KMS-11 (cell line): ENCODE results near the gene MCM3AP.

Experiments
- H2AFZ ChIP-seq: fragments of 200-600 bp; sonication (generic); 2 replicates; pipeline ENCODE4 v1.6.1; 2016; ENCODE audit warnings: antibody characterized with exemption, mixed run types, low read depth
- H3K27ac ChIP-seq: fragments of 200-600 bp; sonication (generic); 2 replicates; pipeline ENCODE4 v1.6.1; 2016; ENCODE audit warnings: mild to moderate bottlenecking, mixed run types
- H3K27me3 ChIP-seq: fragments of 200-600 bp; sonication (generic); 2 replicates; pipeline ENCODE4 v1.6.1; 2017; ENCODE audit warnings: mild to moderate bottlenecking, low read depth, mixed run types, moderate library complexity; ENCODE audit not compliant: insufficient read depth
- H3K36me3 ChIP-seq: fragments of 200-600 bp; sonication (generic); 2 replicates; pipeline ENCODE4 v1.6.1; 2017; ENCODE audit warnings: mild to moderate bottlenecking, mixed run types; ENCODE audit not compliant: insufficient read depth
- H3K4me1 ChIP-seq: fragments of 200-600 bp; sonication (generic); 2 replicates; pipeline ENCODE4 v1.6.1; 2016; ENCODE audit warnings: mild to moderate bottlenecking, low read depth, mixed run types; ENCODE audit not compliant: poor library complexity, severe bottlenecking
- H3K4me2 ChIP-seq: fragments of 200-600 bp; sonication (generic); 2 replicates; pipeline ENCODE4 v1.7.0; 2016; ENCODE audit warnings: mild to moderate bottlenecking, mixed run types
- H3K4me3 ChIP-seq: fragments of 200-600 bp; sonication (generic); IDR thresholded peaks from 2 replicates; pipeline ENCODE4 v1.6.1; 2017; ENCODE audit warnings: low read depth, low read length, mixed read lengths; ENCODE audit not compliant: insufficient read depth
- H3K79me2 ChIP-seq: fragments of 200-600 bp; sonication (generic); 2 replicates; pipeline ENCODE4 v1.6.1; 2016; ENCODE audit warnings: low read depth, mixed run types; ENCODE audit not compliant: insufficient read depth
- H3K9ac ChIP-seq: fragments of 200-600 bp; sonication (generic); 2 replicates; pipeline ENCODE4 v1.6.1; 2016; ENCODE audit warnings: mild to moderate bottlenecking, mixed run types
- H4K20me1 ChIP-seq: fragments of 200-600 bp; sonication (generic); 2 replicates; pipeline ENCODE4 v1.6.1; 2016; ENCODE audit warnings: mild to moderate bottlenecking, mixed run types; ENCODE audit not compliant: insufficient read depth
- CTCF ChIP-seq: fragments of 200-600 bp; sonication (generic); conservative IDR thresholded peaks from 2 replicates; pipeline ENCODE4 v1.6.1; 2017; ENCODE audit warnings: low read depth, mild to moderate bottlenecking, antibody characterized with exemption, low read length, moderate library complexity, mixed read lengths

MCM3AP gene

GRCh38 chr21:46216132-46216747 lies 69.2 kb downstream of the MCM3AP start:
- H2AFZ ChIP-seq, result no peak overlapping the region
- H3K4me1 ChIP-seq, result no peaks in the 10 kb centered on the region
- H3K4me3 ChIP-seq, result no peak overlapping the region
- no peaks in the 10 kb centered on the region for H3K36me3 ChIP-seq
- H3K27me3 ChIP-seq, result no peaks in the 10 kb centered on the region
- no peak overlapping the region for H3K4me2 ChIP-seq
- no peaks in the 10 kb centered on the region; the same call in 1 of the 2 replicates for H3K79me2 ChIP-seq
- H4K20me1 ChIP-seq, result no peaks in the 10 kb centered on the region
- no peak overlapping the region for H3K27ac ChIP-seq
- no peak overlapping the region for H3K9ac ChIP-seq
- TF ChIP-seq CTCF, result no peak

GRCh38 chr21:46215436-46216131 lies 69.8 kb downstream of the MCM3AP start:
- Histone ChIP-seq H3K36me3 (no peaks in the 10 kb centered on the region), H3K4me2 (no peak overlapping the region), H3K9ac (no peak overlapping the region), H2AFZ (no peak overlapping the region), H3K27me3 (no peaks in the 10 kb centered on the region), H3K79me2 (no peaks in the 10 kb centered on the region; the same call in 1 of the 2 replicates), H3K27ac (no peak overlapping the region), H4K20me1 (no peaks in the 10 kb centered on the region), H3K4me3 (no peak overlapping the region), H3K4me1 (no peaks in the 10 kb centered on the region)
- no peak for TF ChIP-seq CTCF

- no peak for TF ChIP-seq CTCF
- no peak overlapping the region for H3K9ac ChIP-seq
- H3K36me3 ChIP-seq, result no peaks in the 10 kb centered on the region
- no peaks in the 10 kb centered on the region for H3K4me1 ChIP-seq
- no peaks in the 10 kb centered on the region for H4K20me1 ChIP-seq
- no peaks in the 10 kb centered on the region for H3K27me3 ChIP-seq
- no peaks in the 10 kb centered on the region; the same call in 1 of the 2 replicates for H3K79me2 ChIP-seq
- no peak overlapping the region for H2AFZ ChIP-seq
- H3K4me2 ChIP-seq, result no peak overlapping the region
- no peak overlapping the region for H3K4me3 ChIP-seq
- H3K27ac ChIP-seq, result no peak overlapping the region
These were observed 70.7 kb downstream of the MCM3AP start for GRCh38 chr21:46214478-46215340.

GRCh38 chr21:46213620-46214286 lies 71.7 kb downstream of the MCM3AP start:
- no peaks in the 10 kb centered on the region for H3K36me3 ChIP-seq
- H2AFZ ChIP-seq, result no peak overlapping the region
- no peaks in the 10 kb centered on the region for H3K4me1 ChIP-seq
- no peak for TF ChIP-seq CTCF
- H3K27me3 ChIP-seq, result no peaks in the 10 kb centered on the region
- no peaks in the 10 kb centered on the region for H4K20me1 ChIP-seq
- H3K4me2 ChIP-seq, result no peak overlapping the region
- H3K4me3 ChIP-seq, result no peak overlapping the region
- H3K79me2 ChIP-seq, result no peaks in the 10 kb centered on the region; the same call in 1 of the 2 replicates
- no peak overlapping the region for H3K9ac ChIP-seq
- no peak overlapping the region for H3K27ac ChIP-seq
